ENCODE results near the gene SSH2. TPM values are rescaled to one million over a fixed set of nuclear protein-coding genes. Genes with fewer than 3 reads are reported as not detected.
A peak's percentile ranks its signal among the peaks of the same experiment; 100 is the strongest.

The SSH2 gene
- total and polyA plus RNA-seq, 9 of the 15 experiments (the other 6 are each of a cell fraction or from before 2014, with no cell fraction given) = 3.9 to 16.1 (median 10.2) TPM

DNA sequence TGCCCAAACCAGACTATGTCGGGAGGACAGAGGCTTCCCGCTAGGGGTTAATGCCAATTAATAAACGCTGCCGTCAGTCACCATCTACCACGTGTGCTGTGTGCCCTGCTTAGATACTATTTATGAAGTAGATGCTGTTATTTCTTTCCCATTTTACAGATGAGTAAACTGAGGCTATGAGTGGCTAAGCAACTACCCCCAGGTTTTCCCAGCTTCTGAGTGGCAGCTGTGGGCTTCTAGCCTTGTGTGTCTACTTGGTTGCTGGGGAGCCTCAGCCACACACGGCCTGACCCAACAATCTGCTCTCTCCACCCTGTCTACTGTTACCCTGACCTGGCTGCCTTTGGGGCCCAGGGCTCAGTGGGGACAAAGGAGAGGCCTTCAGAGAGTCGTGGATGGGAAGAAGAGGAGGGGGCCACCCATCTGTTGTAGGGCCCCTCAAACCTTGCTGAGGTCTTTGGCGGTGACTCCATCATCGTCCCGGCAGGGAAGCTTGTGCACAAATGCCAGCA, 347.7 kb downstream of the SSH2 start (continued):
- TF ChIP-seq, protein P1, sequence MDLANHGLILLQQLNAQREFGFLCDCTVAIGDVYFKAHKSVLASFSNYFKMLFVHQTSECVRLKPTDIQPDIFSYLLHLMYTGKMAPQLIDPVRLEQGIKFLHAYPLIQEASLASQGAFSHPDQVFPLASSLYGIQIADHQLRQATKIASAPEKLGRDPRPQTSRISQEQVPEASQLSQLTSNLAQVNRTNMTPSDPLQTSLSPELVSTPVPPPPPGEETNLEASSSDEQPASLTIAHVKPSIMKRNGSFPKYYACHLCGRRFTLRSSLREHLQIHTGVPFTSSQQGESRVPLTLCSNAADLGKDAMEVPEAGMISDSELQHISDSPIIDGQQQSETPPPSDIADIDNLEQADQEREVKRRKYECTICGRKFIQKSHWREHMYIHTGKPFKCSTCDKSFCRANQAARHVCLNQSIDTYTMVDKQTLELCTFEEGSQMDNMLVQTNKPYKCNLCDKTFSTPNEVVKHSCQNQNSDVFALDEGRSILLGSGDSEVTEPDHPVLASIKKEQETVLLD (IDR thresholded peaks at IDR 0.05) = no peak
- TF ChIP-seq CREM (IDR thresholded peaks at IDR 0.05; ENCODE audit: low read depth) = no peak
- no peak for TF ChIP-seq KDM5B (IDR thresholded peaks at IDR 0.05; ENCODE audit: insufficient replicate concordance, low read depth, low read length)
- TF ChIP-seq STAT5B (CRISPR knock-in tag; IDR thresholded peaks at IDR 0.05) = no peak
- no peak for TF ChIP-seq ZNF695 (CRISPR knock-in tag; IDR thresholded peaks at IDR 0.05)
- TF ChIP-seq NR2C2 (CRISPR knock-in tag; IDR thresholded peaks at IDR 0.05) = no peak
- no peak for TF ChIP-seq NR2C2 (tag; IDR thresholded peaks at IDR 0.05)
- no peak for TF ChIP-seq USF2 (CRISPR knock-in tag; IDR thresholded peaks at IDR 0.05)
- TF ChIP-seq HEY1 (CRISPR knock-in tag; IDR thresholded peaks at IDR 0.05; ENCODE audit: borderline replicate concordance) = no peak
- TF ChIP-seq ZNF41 (CRISPR knock-in tag; conservative IDR thresholded peaks at IDR 0.05) = no peak
- peak; percentile 86 for TF ChIP-seq BCOR (IDR thresholded peaks at IDR 0.05)
- TF ChIP-seq ZKSCAN8 (CRISPR knock-in tag; IDR thresholded peaks at IDR 0.05) = no peak
- no peak for TF ChIP-seq FUS (optimal IDR thresholded peaks at IDR 0.05; ENCODE audit: low read depth, low read length)
- no peak for TF ChIP-seq ZZZ3 (IDR thresholded peaks at IDR 0.05)
